GM21529 (cell line): Measurements from ENCODE around the gene ARL15.

Experiments used
- ATAC-seq: cut with Tn5 transposase; IDR thresholded peaks from one replicate; pipeline ENCODE4 v1.9.1; 2021; ENCODE audit not compliant: unreplicated experiment

Gene ARL15

GRCh38 chr5:54162184-54162583 is 148.2 kb downstream of the ARL15 start:
- no peak for ATAC-seq

GRCh38 chr5:54160329-54160728 is 150.0 kb downstream of the ARL15 start:
- ATAC-seq = no peak

- no peak for ATAC-seq
Observed at GRCh38 chr5:54159893-54160195, 150.5 kb downstream of the ARL15 start.

GRCh38 chr5:54159153-54159892 is 151.1 kb downstream of the ARL15 start:
- peak; percentile 84 for ATAC-seq

- ATAC-seq = no peak
Observed at GRCh38 chr5:54156577-54156976, 153.8 kb downstream of the ARL15 start.

GRCh38 chr5:54150841-54151240 is 159.5 kb downstream of the ARL15 start:
- ATAC-seq = no peak

- no peak for ATAC-seq
Observed at GRCh38 chr5:54148858-54149257, 161.5 kb downstream of the ARL15 start.

GRCh38 chr5:54148067-54148845 is 162.1 kb downstream of the ARL15 start:
- no peak for ATAC-seq

- ATAC-seq = no peak
Observed at GRCh38 chr5:54146916-54147315, 163.5 kb downstream of the ARL15 start.

GRCh38 chr5:54146390-54146789 is 164.0 kb downstream of the ARL15 start:
- ATAC-seq = no peak

- no peak for ATAC-seq
Observed at GRCh38 chr5:54140247-54140840, 170.0 kb downstream of the ARL15 start.

GRCh38 chr5:54136516-54137440 is 173.6 kb downstream of the ARL15 start:
- ATAC-seq = no peak

GRCh38 chr5:54135042-54135441 is 175.3 kb downstream of the ARL15 start:
- ATAC-seq = no peak

GRCh38 chr5:54133917-54134316 is 176.5 kb downstream of the ARL15 start:
- no peak for ATAC-seq

- ATAC-seq = no peak
Observed at GRCh38 chr5:54120473-54120872, 189.9 kb downstream of the ARL15 start.

GRCh38 chr5:54117957-54118356 is 192.4 kb downstream of the ARL15 start:
- ATAC-seq = no peak

GRCh38 chr5:54115735-54116403 is 194.5 kb downstream of the ARL15 start:
- no peak for ATAC-seq

- ATAC-seq = no peak
Observed at GRCh38 chr5:54113060-54113459, 197.3 kb downstream of the ARL15 start.

GRCh38 chr5:54109626-54110330 is 200.6 kb downstream of the ARL15 start:
- no peak for ATAC-seq

GRCh38 chr5:54108136-54108535 is 202.2 kb downstream of the ARL15 start:
- ATAC-seq = no peak
